Islet precursor cell (in vitro differentiated cells): ENCODE measurements around the gene NRIP1.

Experiments used
- DNase-seq: peaks from one replicate; pipeline ENCODE4 v3.0.0-alpha.2; 2018

The NRIP1 gene

DNA sequence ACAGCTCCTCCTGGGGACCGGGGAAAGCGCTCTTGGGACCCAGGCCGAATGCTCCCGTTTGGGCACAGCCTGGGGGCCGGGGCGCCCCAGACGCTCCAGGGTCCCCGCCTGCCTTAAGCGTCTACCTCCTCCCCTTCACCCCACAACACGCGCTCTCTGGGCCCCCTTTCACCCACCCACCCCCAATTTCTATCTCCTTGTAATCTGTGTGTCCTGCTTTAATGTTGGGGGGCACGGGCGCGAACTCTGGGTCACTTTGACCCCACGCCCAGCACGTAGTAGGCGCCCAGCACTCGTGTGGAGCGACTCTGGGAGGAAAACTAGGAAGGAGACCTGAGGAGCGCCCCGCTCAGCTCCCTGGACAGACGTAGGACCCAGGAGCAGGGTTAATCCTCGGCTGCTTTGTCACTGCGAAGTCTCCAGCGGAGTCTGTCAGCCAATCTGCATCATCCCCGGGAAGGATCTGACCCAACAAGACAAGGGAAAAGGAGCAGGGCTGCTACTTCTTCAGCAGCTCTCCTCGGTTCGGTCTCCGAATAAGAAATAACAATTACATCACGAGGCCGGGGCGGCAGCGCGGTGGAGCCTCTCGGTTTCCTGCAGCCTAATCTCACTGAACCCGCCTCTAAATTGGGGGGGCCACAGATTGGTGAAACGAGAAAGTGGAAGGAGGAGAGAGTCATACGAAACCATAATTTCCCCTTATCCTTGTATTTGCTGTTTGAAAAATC lies 757 bp upstream of the NRIP1 start:
- peak; percentile 93 for DNase-seq

DNA sequence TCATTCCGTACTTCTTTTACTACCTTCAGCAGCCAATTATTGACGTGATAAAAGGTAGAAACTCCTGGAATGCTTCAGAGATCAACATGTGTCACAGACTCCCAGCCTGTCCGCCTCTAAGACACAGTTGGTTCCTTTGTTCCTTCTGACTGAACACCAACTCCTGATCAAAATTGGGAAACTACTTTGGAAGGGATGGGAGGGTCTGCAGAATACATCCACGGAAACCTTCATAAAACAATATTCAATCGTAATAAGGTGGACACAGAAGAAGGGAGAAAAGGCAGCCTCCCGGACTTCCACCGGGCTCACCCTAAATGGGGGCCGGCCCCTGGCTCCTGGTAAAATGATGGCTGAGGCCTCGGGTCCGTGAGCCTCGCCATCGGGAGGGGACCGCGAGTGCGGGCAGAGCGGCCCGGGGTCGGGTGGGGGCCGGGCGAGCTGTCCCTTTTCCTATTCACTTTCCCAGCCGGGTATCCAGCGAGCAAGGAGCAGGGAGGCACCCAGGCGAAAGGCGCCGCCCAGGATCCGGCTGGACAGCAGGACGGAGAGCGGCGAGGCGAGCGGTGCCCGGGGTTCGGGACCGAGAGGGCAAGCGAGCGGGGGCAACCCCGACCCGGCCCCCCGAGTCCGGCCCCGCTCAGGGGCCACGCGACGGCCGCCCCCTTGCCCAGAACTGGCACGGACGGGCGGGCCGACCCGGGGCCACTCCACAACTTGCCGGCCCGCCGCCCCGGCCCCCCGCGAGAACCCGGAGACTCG lies 805 bp downstream of the NRIP1 start:
- DNase-seq, result peak; percentile 72

DNA sequence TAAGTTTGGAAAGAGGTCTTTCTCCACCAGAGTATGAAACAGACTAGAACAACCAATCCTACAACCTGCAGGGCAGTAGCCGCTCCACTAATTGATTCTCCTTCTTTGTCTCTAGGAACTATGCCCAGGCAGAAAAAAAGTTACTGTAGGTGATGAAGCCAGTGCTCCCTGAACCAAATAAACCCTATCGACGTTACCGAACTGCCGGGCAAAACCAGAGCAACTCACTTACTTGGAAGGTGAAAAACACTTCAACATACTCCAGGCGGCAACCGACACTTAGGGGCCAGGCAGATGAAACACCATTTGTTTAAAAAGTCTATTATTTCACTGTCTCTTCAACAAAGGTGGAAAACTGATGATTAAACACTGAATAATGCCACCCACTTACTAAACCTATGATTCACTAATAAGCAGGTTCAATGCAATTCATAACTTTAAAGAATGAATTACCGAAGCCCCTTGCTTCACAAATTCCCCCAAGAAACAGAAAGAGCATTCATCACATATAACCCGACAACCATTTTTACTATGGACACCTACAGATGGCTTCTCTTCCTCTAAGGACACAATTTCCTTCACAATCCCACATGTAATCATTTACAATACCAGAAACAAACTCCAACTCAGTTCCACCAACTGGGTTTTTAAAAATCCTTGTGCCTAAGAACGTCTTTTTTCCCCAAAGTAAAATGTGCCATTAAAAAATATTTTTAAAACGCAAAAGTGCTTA lies 1.6 kb downstream of the NRIP1 start:
- peak; percentile 55 for DNase-seq

DNA sequence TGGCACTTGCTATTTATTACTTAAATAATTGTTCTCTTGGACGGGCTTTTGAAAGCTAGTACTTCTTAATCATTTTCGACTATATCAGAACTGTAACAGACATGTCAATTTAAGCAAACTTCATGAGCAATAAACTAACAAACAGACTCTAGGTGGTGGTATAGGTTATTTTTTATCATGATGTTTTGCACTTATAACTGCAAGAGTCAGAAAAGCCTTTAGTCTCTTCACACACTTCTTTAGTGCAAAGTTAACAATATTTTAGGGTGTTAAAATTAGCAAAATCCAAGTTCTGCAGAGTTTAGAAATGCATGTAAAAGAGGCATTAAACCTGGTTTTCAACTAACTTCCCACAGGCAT lies 2.2 kb downstream of the NRIP1 start:
- DNase-seq, result no peak

DNA sequence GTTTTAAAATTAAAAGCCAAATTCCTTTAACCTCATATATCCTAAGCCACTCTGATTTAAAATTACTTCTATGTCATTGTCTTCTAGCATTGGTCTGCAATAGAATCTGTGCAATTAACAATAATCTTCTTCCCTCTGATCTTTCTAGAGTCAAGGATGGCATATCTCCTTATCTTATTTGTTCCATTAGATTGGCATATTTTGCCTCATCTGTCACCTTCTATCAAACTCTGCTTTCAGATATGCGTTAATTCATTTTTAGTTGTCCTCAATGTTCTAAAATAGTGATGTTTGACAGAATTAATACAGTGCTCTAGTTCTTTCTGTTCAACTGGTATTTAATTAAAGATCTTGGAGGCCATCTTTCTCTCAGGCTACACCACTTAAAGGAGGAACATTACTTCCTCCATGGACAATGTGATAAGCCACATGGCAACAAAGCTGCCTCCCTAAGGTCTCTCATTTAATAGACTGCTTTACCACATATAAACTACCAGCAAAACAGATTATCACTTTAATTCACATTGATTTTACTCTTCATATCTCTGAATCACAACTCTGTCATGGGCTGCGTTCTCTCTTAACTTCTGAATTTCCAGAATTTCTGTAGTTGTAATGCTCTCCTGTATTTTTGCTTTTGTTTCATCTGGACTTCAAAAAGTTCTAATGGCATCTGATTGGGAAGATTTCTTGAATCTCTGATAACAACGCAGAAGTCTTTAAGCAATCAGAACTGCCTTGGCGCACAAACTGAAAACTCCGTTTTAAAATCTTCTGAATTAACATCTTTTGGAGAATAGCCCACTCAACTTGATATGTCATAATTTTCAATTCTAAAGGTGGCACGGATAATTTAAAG lies 2.8 kb downstream of the NRIP1 start:
- DNase-seq, result no peak

DNA sequence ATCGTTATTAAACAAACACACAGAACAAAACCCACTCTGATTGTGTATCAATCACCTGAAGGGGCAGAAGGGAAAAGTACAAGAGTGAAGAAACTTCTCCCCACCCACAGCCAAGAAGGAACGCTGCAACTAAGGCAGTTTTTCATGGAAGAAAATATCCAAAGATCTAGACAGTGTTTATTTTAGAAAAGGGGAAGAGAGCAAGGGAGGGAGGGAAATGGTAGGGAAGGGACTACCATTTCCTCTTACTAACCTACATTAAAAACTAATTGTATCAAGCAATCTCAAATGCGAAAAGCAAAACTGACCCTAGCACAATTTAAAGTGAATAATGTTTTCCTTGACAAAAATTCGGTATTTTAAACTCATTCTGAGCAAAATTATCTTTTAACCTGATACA lies 3.5 kb downstream of the NRIP1 start:
- no peak for DNase-seq

DNA sequence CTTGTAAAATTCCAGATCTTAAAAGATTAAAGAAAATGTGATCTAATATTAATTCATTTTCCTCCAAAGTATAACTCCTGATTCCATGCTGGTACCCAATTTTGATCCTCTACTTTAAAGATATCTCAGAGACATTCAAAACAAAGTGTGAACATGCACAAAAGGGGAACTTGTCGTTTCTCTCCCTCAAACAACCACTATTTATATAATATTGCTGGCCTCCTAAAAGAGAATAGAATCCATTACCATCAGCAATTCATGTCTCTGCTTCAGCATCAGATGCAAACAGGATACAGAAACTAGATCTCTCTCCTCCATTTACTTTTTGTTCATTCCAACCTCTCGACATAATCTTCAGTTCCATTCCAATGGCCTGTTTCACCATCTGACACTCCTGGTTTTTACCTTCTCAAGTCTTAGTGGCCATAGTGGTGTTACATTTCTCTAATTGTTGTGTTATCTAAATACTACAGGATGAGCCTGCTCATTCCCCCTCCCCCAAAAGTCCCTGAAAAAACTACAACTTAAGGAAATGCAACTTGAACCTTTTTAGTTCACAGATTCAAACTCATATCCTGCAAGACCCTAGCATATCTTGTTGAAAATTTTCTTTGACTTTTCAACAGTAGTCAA lies 4.1 kb downstream of the NRIP1 start:
- no peak for DNase-seq

DNA sequence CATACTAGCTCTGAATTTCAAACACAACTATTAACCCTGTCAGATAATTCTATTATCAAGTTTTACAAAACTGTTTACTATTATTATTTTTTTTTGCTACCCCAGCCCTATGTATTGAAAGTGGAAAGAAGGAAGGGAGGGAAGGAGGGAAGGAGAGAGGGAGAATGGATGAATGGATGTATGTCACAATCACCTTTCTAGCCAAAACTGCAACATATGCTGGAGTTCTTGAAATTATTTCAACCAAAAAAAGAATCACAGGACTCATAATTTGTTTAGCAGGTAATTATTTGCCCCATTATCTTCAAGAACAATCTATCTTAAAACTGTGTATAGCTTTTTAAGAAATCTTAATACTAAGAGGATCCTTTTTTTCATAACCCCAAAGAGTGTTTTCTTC lies 5.4 kb downstream of the NRIP1 start:
- no peak for DNase-seq

DNA sequence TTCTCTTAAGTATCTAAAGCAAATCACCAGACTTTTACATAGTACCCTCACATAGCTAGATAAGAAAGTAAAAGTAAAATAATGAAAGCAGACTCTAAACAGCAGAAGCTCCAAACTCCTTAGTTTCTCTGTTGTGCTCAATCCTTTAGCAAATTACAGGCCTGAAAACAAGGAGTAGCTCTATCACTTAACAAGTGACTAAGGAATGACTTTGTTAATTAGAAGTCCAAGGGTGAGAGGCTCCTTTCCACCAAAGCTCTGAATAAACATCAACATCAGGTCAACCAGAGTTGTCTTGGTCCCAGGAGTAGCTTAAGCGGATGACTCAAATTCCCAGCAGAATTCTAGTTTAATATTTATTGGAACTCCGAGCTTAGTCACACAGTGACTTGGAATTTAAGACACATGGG lies 5.9 kb downstream of the NRIP1 start:
- DNase-seq, result no peak

DNA sequence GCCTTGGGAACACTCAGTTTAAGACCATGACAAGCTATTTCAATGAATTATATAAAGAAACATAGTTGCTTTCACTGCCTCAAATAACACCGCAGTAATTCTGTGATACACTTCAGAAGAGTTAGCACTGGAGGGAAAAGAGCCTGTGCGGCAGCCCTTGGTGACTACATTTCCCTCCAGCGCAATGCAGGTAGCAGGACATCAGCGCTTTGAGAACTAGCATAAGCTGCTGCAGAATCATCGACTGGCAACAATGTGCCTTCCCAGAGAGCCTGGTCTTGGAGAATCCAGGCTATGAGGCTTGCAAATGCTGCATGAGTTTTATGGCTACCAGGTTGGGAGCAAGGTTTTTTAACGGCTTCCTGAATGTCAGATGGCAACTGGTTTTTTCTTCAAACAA lies 7.5 kb downstream of the NRIP1 start:
- DNase-seq, result peak; percentile 77

DNA sequence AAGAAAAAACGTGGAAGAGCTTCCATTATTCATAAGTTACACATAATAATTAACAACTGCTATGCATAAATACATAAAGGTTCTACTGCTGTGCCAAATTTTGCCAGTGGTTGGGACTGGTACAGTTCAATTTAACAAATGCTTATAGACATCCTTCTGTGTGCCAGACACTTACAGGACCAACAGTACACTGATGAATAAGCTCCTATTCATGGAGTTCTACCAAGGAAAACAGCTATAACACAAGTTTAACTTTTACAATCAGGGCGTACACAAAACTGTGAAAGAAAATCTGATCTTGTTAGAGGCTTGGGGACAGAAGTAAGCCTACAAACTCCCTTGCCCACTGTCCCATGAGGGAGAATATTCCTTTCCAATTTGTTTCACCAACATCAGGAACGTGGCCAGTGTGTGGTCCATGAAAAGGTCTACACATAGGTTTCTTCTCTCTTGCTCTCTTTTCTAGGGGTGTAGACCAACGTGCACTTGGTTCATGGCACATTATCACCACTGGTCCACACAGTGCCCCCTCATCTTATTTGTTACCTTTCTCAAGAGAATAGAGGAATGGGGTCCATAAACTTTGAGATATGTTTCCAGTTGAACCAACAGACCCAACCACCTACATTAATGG lies 10.1 kb downstream of the NRIP1 start:
- no peak for DNase-seq

DNA sequence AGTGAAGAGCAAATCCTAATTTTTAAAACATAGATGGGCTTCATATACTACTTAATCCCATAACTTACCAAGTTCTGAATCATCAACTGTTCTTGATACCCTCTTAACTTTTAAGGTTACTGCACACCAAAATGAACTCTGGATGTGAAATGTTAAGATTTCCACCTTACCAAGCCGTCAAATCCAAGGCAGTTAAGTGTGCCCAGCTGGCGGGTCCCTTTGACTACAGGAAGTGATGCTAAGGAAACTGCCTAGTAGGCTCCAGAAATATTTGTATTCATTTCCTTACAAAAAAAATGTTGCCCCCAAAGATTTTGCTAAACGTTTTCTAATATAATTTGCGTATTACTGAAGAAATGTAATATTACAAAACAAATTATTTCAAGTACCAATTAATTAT lies 10.7 kb downstream of the NRIP1 start:
- DNase-seq, result no peak

DNA sequence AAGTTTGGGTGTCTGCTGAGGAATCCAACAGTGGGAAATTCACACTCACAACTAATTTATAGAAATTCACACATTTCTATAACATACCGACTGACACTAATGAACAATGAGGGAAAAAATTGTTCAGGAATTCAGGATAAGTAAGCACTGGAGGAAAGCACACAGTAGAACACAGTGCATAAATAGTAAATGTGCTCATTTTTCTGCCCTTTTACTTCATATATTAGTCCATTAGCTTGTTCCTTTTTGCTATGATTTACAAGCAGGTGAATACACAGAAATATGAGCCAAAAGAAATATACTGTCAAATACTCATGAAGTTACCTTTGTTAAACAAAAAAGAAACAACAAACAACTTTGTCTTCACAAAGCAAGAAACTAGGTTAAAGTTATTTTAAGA lies 11.3 kb downstream of the NRIP1 start:
- DNase-seq, result no peak

DNA sequence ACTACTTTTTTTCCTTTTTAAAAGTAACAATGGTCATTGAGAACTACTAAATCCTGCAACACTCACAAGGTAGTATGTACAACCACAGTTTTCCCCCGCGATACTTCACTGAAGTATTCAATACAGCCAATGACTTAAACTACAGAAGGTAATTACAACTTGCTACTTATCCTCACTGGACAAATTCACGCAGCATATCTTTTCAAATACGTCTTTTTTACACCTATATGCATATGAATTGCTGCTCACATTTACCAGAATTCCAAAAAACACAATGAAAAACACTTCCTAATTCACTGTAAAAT lies 12.4 kb downstream of the NRIP1 start:
- DNase-seq, result no peak

DNA sequence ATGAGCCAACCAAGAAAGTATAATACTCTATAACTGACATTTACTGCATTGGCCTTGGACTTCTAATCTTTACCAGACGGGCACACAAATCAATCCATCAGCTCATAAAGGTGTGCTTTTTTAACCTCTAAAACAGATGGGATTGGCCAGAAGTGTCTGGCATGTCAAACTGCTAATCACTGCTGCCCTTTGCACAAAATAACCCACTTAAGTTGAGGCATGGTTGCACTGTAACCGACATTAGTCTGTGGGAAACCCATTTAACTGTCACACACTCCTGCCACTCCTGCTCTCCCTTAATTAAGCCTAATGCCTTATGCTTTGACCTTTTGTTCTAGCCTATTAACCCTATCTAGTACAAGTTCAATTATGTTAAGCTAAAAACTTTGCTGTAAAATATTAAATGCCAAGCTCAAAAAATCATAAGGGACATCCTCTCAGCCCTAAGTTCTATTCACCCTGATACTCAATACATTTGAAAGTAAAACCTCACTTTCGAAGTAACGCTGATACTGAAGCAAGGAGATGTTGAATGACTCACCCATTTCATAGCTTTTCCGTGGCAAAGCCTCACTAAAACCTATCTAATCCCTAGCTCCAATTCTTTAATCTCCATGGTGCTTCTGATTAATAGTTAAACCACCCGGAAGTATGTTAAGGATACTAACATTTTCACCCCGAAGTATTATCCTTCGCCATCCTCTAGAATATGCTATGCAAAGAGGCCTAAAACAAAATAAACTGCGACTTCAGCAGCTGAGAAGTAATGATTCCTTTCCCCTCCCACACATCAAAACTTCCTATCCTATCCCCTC lies 12.9 kb downstream of the NRIP1 start:
- peak; percentile 67 for DNase-seq

DNA sequence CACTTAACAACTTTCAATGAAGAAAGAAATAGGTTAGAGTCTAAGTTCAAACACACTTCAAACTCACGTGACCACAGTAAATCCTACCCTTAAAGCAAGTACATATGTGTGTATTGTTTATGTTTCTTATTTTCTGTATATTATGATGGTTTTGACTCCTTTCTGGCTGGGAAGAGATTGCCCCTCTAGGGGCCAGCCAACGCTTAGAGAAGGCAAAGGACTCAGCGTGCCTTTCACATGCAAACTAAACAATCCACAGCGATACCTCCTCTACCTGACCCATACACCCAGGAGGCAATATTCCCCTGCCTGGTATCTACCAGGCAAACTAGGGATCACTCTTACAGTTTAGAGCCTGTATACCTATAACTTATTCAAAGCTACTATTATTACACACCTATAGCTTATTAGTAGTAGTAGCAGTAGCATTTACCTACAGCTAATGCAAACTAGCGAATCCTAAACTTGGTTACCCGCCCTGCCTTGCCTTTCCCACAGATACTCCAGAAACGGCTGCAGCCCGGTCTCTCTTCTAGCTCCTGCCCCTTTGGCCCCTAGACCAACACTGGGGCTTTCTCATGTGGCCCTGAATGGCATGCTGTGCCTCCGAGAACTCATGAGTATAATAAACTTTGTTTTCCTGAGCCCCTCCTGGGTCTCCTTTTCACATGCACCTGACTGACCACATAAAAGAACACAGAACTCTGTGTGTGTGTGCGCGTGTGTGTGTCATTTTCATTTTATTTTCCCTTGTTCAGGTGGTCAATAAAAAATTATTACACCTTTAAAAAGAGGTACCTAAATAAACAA lies 14.0 kb downstream of the NRIP1 start:
- DNase-seq, result no peak

DNA sequence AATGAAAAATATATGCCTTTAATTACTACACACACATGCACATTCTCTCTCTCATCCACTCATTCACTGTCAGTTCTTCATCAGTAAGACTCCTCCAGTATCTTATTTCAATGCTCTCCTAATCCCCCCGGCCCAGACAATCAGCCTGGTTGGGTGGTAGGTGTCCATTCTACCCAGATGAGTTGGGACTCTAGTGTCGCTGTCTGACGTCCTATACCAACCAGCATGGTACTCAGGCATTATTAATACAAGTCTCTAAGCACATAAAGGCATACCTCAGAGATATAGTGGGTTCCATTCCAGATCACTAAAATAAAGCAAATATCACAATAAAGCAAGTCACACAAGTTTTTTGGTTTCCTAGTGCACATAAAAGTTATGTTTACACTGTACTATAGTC lies 19.8 kb downstream of the NRIP1 start:
- DNase-seq, result no peak

DNA sequence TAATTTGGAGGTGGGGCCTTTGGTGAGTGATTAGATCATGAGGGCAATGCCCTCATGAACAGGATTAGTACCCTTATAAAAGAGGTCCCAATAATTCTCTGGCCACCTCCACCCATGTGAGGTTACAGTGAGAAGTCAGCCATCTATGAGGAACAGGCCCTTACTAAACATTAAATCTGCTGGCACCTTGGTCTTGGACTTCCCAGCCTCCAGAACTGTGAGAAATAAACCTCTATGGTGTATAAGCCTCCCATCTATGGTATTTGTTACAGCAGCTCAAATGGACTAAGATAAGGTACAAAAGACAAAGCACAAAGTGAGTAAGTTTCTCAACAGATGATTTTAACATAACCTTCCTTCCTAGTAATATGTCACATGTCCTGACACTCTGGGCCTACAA lies 22.3 kb downstream of the NRIP1 start:
- DNase-seq, result no peak

DNA sequence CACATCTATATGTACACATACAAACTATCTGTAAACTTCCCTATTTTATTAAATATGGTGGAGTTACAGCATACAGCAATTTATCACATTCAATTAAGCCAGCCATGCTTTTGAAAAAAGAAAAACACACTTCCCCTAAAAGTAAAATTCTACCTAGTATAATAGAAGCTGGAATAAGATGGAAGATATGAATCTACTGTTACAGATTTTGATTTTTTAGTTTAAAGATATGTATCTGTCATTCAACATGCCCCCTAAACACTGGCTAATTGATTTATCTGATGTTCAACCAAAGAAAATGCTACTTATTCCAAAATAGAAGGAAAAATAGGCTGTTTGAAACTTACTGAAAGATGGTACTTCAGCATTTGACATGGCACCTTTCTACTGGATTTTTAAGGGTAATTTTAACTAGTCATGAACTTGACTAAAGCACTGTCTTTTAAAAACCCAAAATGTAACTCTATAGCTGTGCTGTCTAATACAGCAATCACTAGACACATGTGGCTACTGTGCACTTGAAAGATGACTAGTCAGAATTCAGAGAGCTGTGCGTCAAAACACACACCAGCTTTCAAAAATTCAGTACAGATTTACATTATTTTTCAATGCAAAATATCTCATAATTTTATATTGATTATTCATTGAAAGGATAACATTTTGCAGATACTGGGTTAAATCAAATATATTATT lies 25.0 kb downstream of the NRIP1 start:
- DNase-seq, result no peak

DNA sequence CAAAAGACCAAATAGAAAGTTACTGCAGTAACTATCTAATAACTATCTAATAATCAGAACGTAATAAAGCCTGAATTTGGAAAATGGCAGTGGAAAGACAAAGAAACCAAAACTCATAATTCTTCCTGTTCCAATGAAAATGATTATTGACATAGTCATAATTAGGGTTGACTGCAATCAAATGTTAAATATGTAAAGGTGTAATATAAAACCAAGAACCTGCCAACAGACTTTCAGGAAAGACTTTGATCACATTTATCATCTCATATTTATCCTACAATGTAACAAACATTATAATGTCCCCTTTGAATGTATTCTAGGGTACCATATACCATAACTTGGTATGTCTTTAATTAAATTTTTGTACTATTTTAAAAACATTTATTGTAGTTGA lies 26.9 kb downstream of the NRIP1 start:
- DNase-seq, result no peak
